ENCODE measurements around the gene PCSK5.
"Not testable (repeated sequence)": the region's sequence is repeated elsewhere in the genome, so short reads cannot be mapped to it uniquely, and the experiment has no call there.

Gene PCSK5

DNA sequence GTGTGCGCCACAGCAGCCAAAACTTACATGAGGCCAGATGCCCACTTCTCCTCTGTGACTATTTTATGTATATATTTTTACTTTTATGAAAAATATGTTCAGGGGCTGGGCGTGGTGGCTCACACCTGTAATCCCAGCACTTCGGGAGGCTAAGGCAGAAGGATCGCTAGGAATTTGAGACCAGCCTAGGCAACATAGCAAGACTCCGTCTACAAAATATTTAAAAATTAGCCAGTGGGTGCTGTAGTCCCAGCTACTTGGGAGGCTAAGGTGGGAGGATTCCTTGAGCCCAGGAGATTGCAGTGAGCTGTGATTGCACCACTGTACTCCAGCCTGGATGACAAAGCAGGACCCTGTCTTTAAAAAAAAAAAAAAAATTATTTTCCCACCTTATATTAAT lies 420.5 kb downstream of the PCSK5 start:
- Histone ChIP-seq H3K4me3 (replicated peaks; ENCODE audit: low read depth, low read length) (no peak overlapping the region), H3K27me3 (replicated peaks; ENCODE audit: control insufficient read depth, insufficient read depth, low read length) (no peaks in the 10 kb centered on the region), H3K36me3 (ENCODE audit: control insufficient read depth, insufficient read depth, low read length) (no peaks in the 10 kb centered on the region)
- TF ChIP-seq, protein P1, sequence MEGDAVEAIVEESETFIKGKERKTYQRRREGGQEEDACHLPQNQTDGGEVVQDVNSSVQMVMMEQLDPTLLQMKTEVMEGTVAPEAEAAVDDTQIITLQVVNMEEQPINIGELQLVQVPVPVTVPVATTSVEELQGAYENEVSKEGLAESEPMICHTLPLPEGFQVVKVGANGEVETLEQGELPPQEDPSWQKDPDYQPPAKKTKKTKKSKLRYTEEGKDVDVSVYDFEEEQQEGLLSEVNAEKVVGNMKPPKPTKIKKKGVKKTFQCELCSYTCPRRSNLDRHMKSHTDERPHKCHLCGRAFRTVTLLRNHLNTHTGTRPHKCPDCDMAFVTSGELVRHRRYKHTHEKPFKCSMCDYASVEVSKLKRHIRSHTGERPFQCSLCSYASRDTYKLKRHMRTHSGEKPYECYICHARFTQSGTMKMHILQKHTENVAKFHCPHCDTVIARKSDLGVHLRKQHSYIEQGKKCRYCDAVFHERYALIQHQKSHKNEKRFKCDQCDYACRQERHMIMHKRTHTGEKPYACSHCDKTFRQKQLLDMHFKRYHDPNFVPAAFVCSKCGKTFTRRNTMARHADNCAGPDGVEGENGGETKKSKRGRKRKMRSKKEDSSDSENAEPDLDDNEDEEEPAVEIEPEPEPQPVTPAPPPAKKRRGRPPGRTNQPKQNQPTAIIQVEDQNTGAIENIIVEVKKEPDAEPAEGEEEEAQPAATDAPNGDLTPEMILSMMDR (IDR thresholded peaks at IDR 0.05; ENCODE audit: insufficient read depth, low read length, poor library complexity, severe bottlenecking) = no peak
- DNase-seq (ENCODE audit: extremely low read depth, insufficient read length) = no peak

DNA sequence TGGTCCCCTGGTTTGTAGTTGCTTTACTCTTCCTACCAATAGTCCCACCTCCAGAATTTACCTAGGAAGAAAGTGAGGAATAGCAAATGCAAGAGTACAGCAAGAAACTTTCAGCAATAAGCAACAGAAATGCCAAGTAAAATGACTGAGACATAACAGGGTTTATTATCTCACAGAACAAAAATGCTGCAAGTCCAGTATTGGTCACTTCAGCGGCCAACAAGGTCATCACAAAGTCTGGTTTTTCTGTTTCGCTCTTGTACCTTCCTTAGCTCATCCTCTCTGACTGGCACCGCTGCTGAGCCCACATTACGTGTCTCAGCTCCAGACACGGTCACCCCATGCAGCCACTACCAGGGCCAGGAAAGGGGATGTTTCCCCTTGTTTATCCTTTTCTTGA lies 421.1 kb downstream of the PCSK5 start:
- no peak overlapping the region for H3K4me3 ChIP-seq (replicated peaks; ENCODE audit: low read depth, low read length)
- no peaks in the 10 kb centered on the region for H3K27me3 ChIP-seq (replicated peaks; ENCODE audit: control insufficient read depth, insufficient read depth, low read length)
- TF ChIP-seq, protein P1 (IDR thresholded peaks at IDR 0.05; ENCODE audit: insufficient read depth, low read length, poor library complexity, severe bottlenecking) = no peak
- H3K36me3 ChIP-seq (ENCODE audit: control insufficient read depth, insufficient read depth, low read length) = no peaks in the 10 kb centered on the region
- no peak for DNase-seq (ENCODE audit: extremely low read depth, insufficient read length)

DNA sequence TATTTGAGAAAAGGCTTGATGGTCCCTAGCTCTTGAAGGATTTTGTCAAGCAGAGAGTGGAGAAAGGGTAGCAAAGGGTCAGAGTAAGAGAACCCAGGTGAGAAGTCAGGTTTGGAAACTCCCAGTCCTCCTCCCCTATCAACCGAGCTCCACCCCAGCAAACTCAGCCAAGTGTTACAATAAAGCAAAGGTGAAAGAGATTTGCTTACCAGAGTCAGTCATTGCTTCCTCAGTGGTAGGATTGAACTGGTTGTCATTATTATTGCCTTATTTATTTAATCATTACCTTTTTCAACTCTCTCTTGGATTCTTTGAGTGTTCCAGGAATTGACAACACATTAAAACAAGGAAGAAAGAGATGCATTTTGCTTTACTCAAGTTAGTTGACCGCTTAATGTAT lies 423.3 kb downstream of the PCSK5 start:
- TF ChIP-seq, protein P1 (IDR thresholded peaks at IDR 0.05; ENCODE audit: insufficient read depth, low read length, poor library complexity, severe bottlenecking) = no peak
- DNase-seq (ENCODE audit: extremely low read depth, insufficient read length) = no peak
- Histone ChIP-seq H3K36me3 (ENCODE audit: control insufficient read depth, insufficient read depth, low read length) (no peaks in the 10 kb centered on the region), H3K4me3 (replicated peaks; ENCODE audit: low read depth, low read length) (no peak overlapping the region), H3K27me3 (replicated peaks; ENCODE audit: control insufficient read depth, insufficient read depth, low read length) (no peaks in the 10 kb centered on the region)

DNA sequence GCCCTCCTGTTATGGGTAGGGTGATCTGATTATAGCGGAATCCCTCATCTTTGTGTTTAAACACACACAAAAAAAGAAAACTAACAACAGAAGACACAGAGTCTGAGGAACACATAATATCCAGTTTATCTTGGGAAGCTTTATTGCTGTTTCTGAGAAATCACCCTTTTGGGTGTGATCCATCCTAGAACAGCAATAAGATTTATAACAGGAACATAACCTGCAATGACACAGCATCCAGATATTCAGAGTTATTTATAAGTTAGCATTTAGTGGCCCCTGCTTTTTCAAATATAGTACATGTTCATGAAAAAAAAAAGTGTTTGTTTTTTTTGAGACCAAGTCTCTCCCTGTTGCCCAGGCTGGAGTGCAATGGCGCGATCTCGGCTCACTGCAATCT lies 423.8 kb downstream of the PCSK5 start:
- TF ChIP-seq, protein P1 (IDR thresholded peaks at IDR 0.05; ENCODE audit: insufficient read depth, low read length, poor library complexity, severe bottlenecking) = no peak
- no peak for DNase-seq (ENCODE audit: extremely low read depth, insufficient read length)
- Histone ChIP-seq H3K4me3 (replicated peaks; ENCODE audit: low read depth, low read length) (no peak overlapping the region), H3K36me3 (ENCODE audit: control insufficient read depth, insufficient read depth, low read length) (no peaks in the 10 kb centered on the region), H3K27me3 (replicated peaks; ENCODE audit: control insufficient read depth, insufficient read depth, low read length) (no peaks in the 10 kb centered on the region)

DNA sequence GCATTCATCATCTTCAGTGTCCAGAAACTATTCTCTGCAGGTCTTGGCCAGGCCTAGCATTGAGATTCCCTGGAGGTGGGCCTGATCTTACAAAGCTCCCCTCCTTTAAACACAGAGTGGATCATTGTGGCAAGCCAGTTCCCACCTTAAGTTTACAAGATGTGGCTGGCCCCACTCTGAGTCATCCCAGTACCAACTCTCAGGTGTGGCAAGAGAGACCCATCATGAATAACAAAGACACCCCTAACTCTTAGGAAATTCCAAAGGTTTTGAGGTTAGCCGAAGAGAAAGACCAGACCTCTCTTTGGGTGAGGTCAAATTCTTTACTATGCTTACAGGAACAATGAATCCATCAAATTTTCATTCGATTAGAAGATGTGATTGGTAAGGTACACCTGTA lies 425.6 kb downstream of the PCSK5 start:
- Histone ChIP-seq H3K27me3 (replicated peaks; ENCODE audit: control insufficient read depth, insufficient read depth, low read length) (no peaks in the 10 kb centered on the region), H3K36me3 (ENCODE audit: control insufficient read depth, insufficient read depth, low read length) (no peaks in the 10 kb centered on the region), H3K4me3 (replicated peaks; ENCODE audit: low read depth, low read length) (no peak overlapping the region)
- no peak for DNase-seq (ENCODE audit: extremely low read depth, insufficient read length)
- TF ChIP-seq, protein P1 (IDR thresholded peaks at IDR 0.05; ENCODE audit: insufficient read depth, low read length, poor library complexity, severe bottlenecking) = no peak

DNA sequence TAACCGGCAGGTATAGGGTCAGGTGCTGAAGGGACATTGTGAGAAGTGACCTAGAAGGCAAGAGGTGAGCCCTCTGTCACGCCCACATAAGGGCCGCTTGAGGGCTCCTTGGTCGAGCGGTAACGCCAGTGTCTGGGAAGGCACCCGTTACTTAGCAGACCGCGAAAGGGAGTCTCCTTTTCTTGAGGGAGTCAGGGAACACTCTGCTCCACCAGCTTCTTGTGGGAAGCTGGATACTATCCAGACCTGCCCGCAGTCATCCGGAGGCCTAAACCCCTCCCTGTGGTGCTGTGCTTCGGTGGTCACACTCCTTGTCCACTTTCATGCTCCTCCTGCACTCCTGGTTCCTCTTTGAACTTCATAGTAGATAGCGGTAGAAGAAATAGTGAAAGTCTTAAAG lies 429.0 kb downstream of the PCSK5 start:
- H3K4me3 ChIP-seq (replicated peaks; ENCODE audit: low read depth, low read length); H3K36me3 ChIP-seq (ENCODE audit: control insufficient read depth, insufficient read depth, low read length); DNase-seq (ENCODE audit: extremely low read depth, insufficient read length); H3K27me3 ChIP-seq (replicated peaks; ENCODE audit: control insufficient read depth, insufficient read depth, low read length): not testable (repeated sequence)

All from GM06990 (cell line).